ENCODE measurements around the gene PDE6H. TPM values are rescaled to one million over a fixed set of nuclear protein-coding genes. Genes with fewer than 3 reads are reported as not detected.

Gene PDE6H
- total RNA-seq, 1 donor from 2014 or later, result not detected

DNA sequence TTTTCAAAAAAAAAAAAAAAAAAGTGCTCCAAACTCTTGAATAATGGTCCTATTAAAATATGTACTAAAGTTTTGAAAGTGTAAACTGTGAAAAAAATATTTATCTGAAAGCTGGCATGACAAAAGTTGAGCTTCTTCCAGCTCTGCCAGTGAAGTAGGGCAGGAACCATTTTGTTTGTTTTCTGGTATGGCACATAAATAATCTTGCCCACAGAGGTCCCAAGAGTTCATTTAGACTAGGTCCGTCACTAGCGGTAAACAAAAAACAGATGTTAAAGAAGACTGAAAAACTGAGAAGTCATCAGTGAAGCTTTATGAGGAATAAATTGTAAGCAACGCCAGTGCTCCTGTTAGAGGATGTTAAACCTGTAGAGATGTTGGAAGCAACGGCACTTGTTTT, 41.5 kb upstream of the PDE6H start:
- H3K27ac Mint-ChIP-seq, result no peak overlapping the region
- H3K4me3 Mint-ChIP-seq, result no peak overlapping the region
- H3K4me1 Mint-ChIP-seq (ENCODE audit: unreplicated experiment), result peaks cover 11% of the 10 kb centered on the region
- no peaks in the 10 kb centered on the region for H3K27me3 Mint-ChIP-seq
- TF ChIP-seq, protein P1, sequence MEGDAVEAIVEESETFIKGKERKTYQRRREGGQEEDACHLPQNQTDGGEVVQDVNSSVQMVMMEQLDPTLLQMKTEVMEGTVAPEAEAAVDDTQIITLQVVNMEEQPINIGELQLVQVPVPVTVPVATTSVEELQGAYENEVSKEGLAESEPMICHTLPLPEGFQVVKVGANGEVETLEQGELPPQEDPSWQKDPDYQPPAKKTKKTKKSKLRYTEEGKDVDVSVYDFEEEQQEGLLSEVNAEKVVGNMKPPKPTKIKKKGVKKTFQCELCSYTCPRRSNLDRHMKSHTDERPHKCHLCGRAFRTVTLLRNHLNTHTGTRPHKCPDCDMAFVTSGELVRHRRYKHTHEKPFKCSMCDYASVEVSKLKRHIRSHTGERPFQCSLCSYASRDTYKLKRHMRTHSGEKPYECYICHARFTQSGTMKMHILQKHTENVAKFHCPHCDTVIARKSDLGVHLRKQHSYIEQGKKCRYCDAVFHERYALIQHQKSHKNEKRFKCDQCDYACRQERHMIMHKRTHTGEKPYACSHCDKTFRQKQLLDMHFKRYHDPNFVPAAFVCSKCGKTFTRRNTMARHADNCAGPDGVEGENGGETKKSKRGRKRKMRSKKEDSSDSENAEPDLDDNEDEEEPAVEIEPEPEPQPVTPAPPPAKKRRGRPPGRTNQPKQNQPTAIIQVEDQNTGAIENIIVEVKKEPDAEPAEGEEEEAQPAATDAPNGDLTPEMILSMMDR (conservative IDR thresholded peaks at IDR 0.05), result no peak
- H3K36me3 Mint-ChIP-seq, result peaks cover 26% of the 10 kb centered on the region
- no peaks in the 10 kb centered on the region for H3K9me3 Mint-ChIP-seq
- no peak for DNase-seq (ENCODE audit: extremely low spot score, unreplicated experiment)

DNA sequence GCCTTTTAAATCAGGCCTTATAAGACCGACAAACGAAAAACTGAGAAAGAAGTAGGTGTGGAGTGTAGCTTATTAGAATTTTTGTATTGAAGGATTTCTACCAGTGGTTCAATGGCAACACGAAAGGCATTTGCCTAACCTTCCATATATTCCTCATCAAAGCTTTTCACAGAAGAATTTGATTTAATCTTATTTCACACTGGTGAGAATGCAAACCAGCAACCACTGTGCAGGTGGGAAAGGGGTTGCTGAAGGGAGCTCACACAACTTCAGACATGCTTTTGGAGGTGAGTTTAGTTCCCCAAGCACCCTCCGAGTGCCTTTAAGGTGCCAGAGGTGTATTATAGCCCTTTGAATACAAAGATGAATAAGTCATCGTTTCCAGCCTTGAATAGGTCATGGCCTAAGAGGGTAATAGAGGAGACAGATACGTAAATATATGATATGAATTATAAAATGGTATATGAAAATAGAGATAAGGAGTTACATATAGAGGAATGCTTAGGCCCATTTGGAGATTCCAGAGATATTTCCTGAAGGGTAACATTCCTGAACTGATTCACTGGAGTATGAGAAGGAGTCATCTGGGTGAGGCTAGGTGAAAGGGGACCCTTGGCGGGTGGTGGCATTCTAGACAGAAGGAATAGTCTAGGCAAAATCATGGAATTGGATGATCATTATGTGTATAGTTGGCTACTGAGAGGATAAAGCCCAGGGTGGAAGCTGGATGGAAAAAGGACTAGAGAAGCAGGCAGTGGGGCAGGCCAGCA, 40.9 kb upstream of the PDE6H start:
- Mint-ChIP-seq H3K4me3 (peak overlapping the region; percentile 7), H3K27me3 (no peaks in the 10 kb centered on the region), H3K27ac (peak overlapping the region; percentile 40), H3K36me3 (peaks cover 27% of the 10 kb centered on the region), H3K4me1 (ENCODE audit: unreplicated experiment) (peaks cover 16% of the 10 kb centered on the region), H3K9me3 (peaks cover 3% of the 10 kb centered on the region)
- DNase-seq (ENCODE audit: extremely low spot score, unreplicated experiment), result no peak
- TF ChIP-seq, protein P1 (conservative IDR thresholded peaks at IDR 0.05), result no peak

DNA sequence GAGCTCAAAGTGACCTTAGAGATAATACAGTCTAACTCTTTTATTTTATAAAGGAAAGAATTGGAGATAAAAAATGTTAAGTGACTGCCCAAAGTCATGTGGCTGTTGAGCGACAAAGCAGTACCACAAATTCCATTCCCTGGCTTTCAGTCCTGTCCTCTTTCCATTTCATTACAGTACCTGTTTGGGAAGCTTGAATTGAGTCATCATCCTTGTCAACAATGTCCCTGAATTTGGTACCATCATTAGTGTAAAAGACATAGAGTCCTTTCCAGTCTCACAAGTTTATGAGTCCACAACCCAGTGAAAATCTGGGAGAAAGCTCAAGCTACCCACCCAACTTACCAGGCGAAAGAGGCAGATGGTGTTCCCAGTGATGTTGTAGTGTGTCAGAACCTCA, 38.3 kb upstream of the PDE6H start:
- H3K4me3 Mint-ChIP-seq, result peak overlapping the region; percentile 19
- TF ChIP-seq, protein P1 (conservative IDR thresholded peaks at IDR 0.05), result no peak
- H3K27me3 Mint-ChIP-seq, result no peaks in the 10 kb centered on the region
- peaks cover 20% of the 10 kb centered on the region for H3K36me3 Mint-ChIP-seq
- H3K9me3 Mint-ChIP-seq, result peaks cover 10% of the 10 kb centered on the region
- H3K27ac Mint-ChIP-seq, result peak overlapping the region; percentile 91
- DNase-seq (ENCODE audit: extremely low spot score, unreplicated experiment), result no peak
- peaks cover 15% of the 10 kb centered on the region for H3K4me1 Mint-ChIP-seq (ENCODE audit: unreplicated experiment)

DNA sequence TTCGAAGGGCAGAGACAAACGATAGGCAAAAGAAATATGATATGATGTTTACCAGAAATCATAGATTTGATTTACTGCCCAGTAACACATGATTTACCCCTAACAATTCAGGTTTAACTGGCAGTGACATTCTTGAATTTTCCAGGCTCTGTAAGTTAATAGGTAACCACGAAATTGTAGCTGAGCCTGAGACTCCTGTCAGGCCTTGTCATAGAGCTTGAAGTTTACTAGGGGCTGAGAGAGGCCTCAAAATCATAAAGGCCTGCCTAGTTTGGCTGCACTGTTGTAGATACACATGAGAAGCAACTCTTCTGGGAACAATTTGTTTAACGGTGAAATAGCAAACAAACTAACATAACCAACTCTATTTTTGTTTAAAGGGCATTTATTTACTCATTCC, 37.8 kb upstream of the PDE6H start:
- TF ChIP-seq, protein P1 (conservative IDR thresholded peaks at IDR 0.05), result no peak
- H3K4me3 Mint-ChIP-seq, result peak overlapping the region; percentile 37
- peaks cover 20% of the 10 kb centered on the region for H3K36me3 Mint-ChIP-seq
- peaks cover 15% of the 10 kb centered on the region for H3K9me3 Mint-ChIP-seq
- H3K27ac Mint-ChIP-seq, result peak overlapping the region; percentile 91
- H3K27me3 Mint-ChIP-seq, result no peaks in the 10 kb centered on the region
- peaks cover 15% of the 10 kb centered on the region for H3K4me1 Mint-ChIP-seq (ENCODE audit: unreplicated experiment)
- no peak for DNase-seq (ENCODE audit: extremely low spot score, unreplicated experiment)

DNA sequence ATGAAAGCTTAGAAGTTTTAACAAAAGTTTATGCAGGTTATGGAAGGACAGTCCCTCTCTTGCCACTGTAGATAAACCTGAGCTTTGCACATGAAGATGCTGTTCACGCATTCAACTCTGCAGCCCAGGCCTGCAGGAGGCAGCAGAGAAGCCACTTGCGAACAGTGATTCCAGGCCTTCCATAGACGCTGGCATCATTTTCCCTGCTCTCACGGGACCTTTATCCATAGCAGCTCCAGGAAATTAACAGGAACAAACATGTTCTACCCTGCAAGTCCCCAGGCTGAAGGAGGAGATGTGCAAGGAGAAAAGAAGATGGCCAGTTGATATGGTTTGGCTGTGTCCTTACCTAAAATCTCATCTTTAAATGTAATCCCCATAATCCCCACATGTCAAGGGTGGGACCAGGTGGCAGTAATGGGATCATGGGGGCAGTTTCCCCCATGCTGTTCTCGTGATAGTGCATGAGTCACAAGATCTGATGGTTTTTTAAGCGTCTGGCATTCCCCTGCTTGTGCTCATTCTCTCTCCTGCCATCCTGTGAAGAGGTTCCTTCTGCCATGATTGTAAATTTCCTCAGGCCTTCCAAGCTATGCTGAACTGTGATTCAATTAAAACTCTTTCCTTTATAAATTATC, 36.5 kb upstream of the PDE6H start:
- Mint-ChIP-seq H3K27ac (no peak overlapping the region), H3K27me3 (no peaks in the 10 kb centered on the region), H3K4me1 (ENCODE audit: unreplicated experiment) (peaks cover 15% of the 10 kb centered on the region), H3K9me3 (peaks cover 17% of the 10 kb centered on the region), H3K36me3 (peaks cover 27% of the 10 kb centered on the region), H3K4me3 (no peak overlapping the region)
- DNase-seq (ENCODE audit: extremely low spot score, unreplicated experiment), result no peak
- TF ChIP-seq, protein P1 (conservative IDR thresholded peaks at IDR 0.05), result no peak

Measured in type B pancreatic cell (in vitro differentiated cells).